GM12801 (cell line): Measurements from ENCODE around the gene ADIPOR2.

Experiments
- CTCF ChIP-seq: IDR thresholded peaks from one replicate; pipeline ENCODE4 v1.5.1; 2011; ENCODE audit warnings: control low read depth; ENCODE audit not compliant: insufficient read length; ENCODE audit errors: extremely low read depth

The ADIPOR2 gene

DNA sequence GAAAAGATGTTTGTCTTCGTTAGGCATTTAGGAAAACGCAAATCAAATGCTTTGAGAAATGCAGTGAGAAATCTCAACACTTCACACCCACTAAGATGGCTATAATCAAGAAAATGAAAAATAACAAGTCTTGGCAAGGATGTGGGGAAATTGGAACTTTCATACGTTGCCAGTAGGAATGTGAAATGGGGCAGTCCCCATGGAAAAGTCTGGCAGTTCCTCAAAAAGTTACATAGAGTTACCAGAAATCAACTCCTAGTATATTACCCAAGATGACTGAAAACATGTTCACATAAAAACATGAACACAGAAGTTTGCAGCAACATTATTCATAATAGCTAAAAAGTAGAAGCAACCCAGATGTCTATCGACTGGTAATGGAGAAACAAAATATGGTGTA is 88.0 kb downstream of the ADIPOR2 start:
- no peak for TF ChIP-seq CTCF

DNA sequence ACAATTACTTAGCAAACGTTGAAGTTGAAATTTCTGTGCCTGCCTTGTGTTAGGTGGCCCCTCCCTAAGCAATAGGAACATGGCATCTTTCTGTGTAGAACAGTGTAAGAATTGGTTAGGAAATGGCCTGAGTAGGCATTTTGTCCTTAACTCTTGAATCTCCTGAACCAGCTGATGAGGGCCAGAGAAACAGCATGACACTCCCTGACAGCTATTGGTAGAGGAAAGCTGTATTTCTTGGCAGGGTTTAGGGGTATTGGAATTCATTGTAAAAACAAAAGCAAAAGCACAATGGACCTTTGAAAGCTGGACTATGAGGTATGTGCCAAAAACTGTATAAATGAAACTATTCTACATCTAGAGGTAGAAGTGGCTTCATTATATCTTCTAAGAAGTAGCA is 88.9 kb downstream of the ADIPOR2 start:
- TF ChIP-seq CTCF = no peak

DNA sequence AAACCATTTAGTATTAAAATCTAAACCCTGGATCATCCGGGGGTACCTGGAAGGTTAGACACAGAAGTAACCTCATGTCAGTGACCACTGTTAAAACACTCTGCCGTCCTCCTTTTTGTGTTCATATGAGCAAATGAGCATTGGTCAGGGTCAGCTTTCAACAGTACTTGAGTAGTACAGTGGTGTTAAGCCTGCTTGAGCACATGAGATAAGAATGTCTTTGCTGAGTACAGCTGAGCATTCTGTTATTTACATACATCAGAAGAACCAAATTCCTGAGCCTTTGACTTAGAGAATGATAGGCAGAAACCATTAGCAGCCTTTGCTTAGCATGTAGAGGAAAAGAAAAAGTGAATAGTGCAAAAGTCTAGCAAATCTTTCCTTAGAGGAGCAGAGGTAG is 90.9 kb downstream of the ADIPOR2 start:
- TF ChIP-seq CTCF = no peak

- TF ChIP-seq CTCF = no peak
Measured at GRCh38 chr12:1782215-1782614, 91.3 kb downstream of the ADIPOR2 start.

DNA sequence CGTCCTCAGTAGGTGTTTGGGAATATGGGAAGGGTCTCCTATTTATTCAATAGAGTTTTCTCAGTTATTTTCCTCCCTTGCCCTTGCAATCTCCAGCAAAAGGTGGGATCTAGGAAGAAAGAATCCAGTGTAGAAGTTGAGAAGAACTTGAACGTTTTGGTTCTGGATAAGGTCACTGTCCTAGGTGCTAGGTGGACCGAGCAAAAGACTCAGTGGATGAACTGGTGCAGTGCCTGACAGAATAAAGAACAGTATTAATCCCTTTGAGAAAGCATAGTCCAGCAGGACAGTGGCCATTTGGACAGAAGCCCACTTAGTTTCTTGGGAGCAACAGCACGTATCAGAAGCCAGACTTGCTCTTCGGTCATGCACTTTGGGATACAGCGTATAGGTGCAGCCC is 96.8 kb downstream of the ADIPOR2 start:
- TF ChIP-seq CTCF = no peak

GRCh38 chr12:1790444-1790843 is 99.6 kb downstream of the ADIPOR2 start:
- TF ChIP-seq CTCF = no peak

- no peak for TF ChIP-seq CTCF
Measured at GRCh38 chr12:1791104-1791841, 100.4 kb downstream of the ADIPOR2 start.

DNA sequence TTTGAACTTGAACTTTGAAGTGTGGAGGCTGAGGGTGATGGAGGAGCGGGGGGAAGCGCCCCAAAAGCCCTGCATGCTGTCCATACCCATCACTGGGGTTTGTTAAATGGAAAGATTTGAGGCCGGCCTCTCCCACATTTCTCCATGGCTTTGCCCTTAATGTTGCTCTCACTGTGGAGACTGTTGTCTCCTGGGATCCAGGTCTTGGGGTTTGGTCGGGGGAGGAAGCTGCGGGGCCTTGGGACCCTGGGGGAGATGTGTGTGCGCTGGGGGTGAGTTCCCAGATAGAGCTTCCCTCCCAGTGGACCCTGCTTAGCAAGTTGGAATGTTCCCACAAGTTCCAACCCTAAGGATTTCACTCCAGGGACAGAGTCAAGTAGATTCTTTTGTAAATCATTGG is 101.5 kb downstream of the ADIPOR2 start:
- no peak for TF ChIP-seq CTCF
